Activated CD4-positive, alpha-beta T cell treated with anti-CD3 and anti-CD28 coated beads, Interleukin-2, amount 50 U/mL, for 48 hours (primary cell): ENCODE results near the gene STKLD1.
"Not testable (repeated sequence)": the region's sequence is repeated elsewhere in the genome, so short reads cannot be mapped to it uniquely, and the experiment has no call there.

Experiments used
- DNase-seq, 2 experiments: peaks; one replicate each; pipeline ENCODE4 v3.0.0-alpha.2; 2020

Gene STKLD1

DNA sequence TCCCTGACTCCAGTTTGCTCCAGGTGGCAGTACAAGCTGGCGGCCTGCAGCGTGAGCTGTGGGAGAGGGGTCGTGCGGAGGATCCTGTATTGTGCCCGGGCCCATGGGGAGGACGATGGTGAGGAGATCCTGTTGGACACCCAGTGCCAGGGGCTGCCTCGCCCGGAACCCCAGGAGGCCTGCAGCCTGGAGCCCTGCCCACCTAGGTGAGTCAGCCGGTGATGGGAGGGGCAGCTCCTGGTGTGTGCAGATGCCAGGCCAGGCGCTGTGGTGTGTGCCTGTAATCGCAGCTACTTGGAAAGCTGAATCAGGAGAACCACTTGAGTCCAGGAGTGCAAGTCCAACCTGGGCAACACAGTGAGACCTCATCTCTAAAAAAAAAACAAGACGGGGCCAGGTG is 73.6 kb downstream of the STKLD1 start:
- DNase-seq = no peak

DNA sequence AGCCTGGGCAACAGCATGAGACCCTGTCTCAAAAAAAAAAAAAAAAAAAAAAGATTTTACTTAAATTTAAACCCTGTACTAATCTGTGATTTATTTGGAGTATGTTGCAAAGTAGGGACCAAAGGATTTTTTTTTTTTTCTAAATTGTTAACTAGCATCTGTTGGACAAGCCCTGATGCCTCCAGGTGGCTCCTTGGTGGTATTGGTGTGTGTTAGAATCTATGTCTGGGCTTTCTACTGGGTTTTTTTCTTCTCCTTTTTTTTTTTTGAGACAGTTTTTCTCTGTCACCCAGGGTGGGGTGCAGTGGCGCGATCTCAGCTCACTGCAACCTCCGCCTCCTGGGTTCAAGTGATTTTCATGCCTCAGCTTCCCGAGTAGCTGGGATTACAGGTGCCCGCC is 75.7 kb downstream of the STKLD1 start:
- not testable (repeated sequence) for DNase-seq

GRCh38 chr9:133452562-133452961 is 76.4 kb downstream of the STKLD1 start:
- no peak for DNase-seq

DNA sequence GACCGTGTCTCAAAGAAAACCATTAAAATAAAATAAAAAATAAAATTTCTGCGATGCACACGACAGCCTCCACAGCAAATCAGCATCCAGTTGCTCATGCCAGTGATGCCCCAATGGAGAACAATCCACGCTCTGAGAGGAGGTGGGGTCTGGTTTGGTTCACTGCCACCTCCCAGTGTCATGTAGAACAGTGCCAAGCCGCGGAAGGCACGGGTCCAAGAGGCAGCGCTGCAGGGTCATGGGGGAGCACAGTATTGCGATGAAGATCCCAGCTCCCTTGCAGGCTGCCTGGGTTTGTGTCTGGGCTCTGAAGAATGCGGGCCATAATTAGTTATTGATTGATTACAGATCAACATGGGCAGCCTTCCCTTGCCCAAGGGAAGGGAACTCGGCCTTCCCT is 77.5 kb downstream of the STKLD1 start:
- DNase-seq = no peak

DNA sequence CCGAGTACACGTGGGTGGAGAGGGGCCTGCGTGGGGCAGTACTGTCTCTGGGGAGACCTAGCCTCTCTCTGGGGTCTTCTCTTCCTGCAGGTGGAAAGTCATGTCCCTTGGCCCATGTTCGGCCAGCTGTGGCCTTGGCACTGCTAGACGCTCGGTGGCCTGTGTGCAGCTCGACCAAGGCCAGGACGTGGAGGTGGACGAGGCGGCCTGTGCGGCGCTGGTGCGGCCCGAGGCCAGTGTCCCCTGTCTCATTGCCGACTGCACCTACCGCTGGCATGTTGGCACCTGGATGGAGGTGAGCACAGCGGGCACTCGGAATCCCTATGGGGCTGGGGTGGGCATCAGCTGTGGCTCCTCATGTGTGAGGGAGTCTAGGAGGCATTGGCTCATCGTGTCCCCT is 78.2 kb downstream of the STKLD1 start:
- no peak for DNase-seq

DNA sequence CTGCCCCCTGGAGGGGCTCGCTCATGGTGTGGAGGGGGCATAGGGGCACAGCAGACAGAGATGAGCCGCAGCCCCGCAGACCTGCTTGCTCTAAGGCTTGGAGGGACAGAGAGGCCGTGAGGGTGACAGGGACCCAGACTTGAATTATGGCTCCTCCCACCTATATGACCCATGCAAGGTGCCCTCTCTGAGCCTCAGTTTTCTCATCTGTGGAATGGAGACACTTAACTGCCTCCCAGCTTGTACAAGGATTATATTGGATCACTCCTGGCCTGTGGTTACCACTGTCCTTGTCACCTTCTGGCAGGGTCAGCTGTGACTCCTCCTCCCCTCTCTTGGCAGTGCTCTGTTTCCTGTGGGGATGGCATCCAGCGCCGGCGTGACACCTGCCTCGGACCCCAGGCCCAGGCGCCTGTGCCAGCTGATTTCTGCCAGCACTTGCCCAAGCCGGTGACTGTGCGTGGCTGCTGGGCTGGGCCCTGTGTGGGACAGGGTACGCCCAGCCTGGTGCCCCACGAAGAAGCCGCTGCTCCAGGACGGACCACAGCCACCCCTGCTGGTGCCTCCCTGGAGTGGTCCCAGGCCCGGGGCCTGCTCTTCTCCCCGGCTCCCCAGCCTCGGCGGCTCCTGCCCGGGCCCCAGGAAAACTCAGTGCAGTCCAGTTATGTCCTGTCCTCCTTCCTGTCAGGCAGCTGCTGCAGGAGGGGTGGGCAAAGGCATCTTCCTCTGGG is 78.9 kb downstream of the STKLD1 start:
- DNase-seq = no peak
